OCI-LY7 (cell line): ENCODE data around the gene C4orf50. TPM values are rescaled to one million over a fixed set of nuclear protein-coding genes. Genes with fewer than 3 reads are reported as not detected.

Experiments used
- BruUV-seq: library from RNA; stranded (reverse); fragments of 400-500 nt; replicated peaks from 2 replicates; lab custom pipeline; 2021; lab: Mats Ljungman, UMichigan
- CTCF ChIA-PET: fragments of 300-600 bp; sonication (Branson Sonifier 250); formaldehyde crosslinking; loops from one replicate; lab custom pipeline; 2022; ENCODE audit warnings: antibody characterized with exemption; ENCODE audit not compliant: unreplicated experiment; lab: Charles Lee
- POLR2A ChIA-PET: fragments of 300-600 bp; sonication (Branson Sonifier 250); formaldehyde crosslinking; loops from one replicate; lab custom pipeline; 2022; ENCODE audit warnings: antibody characterized with exemption; lab: Charles Lee
- DNase-seq: peaks from one replicate; pipeline ENCODE4 v3.0.0-alpha.2; 2015; ENCODE audit warnings: low spot score
- H2AFZ ChIP-seq: fragments of 200-600 bp; sonication (generic), shearing (Covaris generic); 2 replicates; pipeline ENCODE4 v1.6.1; 2014; ENCODE audit warnings: mild to moderate bottlenecking, antibody characterized with exemption, low read length, moderate library complexity
- H3K27ac ChIP-seq: fragments of 200-600 bp; sonication (generic); 2 replicates; pipeline ENCODE4 v1.5.1; 2014; ENCODE audit warnings: mixed run types, low read depth, mild to moderate bottlenecking, moderate library complexity, low read length, inconsistent platforms; ENCODE audit not compliant: poor library complexity, severe bottlenecking
- H3K36me3 ChIP-seq: fragments of 200-600 bp; sonication (generic); 2 replicates; pipeline ENCODE4 v1.6.1; 2014; ENCODE audit warnings: mild to moderate bottlenecking, antibody characterized with exemption, low read length, moderate library complexity, mixed read lengths; ENCODE audit not compliant: insufficient read depth
- H3K4me1 ChIP-seq: fragments of 200-600 bp; sonication (generic); 2 replicates; pipeline ENCODE4 v1.5.1; 2014; ENCODE audit warnings: mild to moderate bottlenecking, low read length; ENCODE audit not compliant: insufficient read depth, poor library complexity, severe bottlenecking
- H3K4me2 ChIP-seq: fragments of 200-600 bp; sonication (generic); 2 replicates; pipeline ENCODE4 v1.6.1; 2014; ENCODE audit warnings: mild to moderate bottlenecking, low read length
- H3K4me3 ChIP-seq: fragments of 200-600 bp; sonication (generic); 2 replicates; pipeline ENCODE4 v1.5.1; 2014; ENCODE audit warnings: mild to moderate bottlenecking, low read depth, low read length; ENCODE audit not compliant: poor library complexity, severe bottlenecking
- H3K79me2 ChIP-seq: fragments of 200-600 bp; sonication (generic); 2 replicates; pipeline ENCODE4 v1.6.1; 2016; ENCODE audit warnings: low read depth, mild to moderate bottlenecking, low read length, moderate library complexity, mixed read lengths; ENCODE audit not compliant: insufficient read depth
- H3K9me2 ChIP-seq: fragments of 200-600 bp; sonication (generic); 2 replicates; pipeline ENCODE4 v1.6.1; 2016; ENCODE audit warnings: mild to moderate bottlenecking, low read length, mixed read lengths; ENCODE audit not compliant: insufficient read depth
- H3K9me3 ChIP-seq: fragments of 200-600 bp; sonication (generic); 2 replicates; pipeline ENCODE4 v1.6.1; 2014; ENCODE audit warnings: mild to moderate bottlenecking, mixed run types, low read length, mixed read lengths
- H4K20me1 ChIP-seq: fragments of 200-600 bp; sonication (generic); 2 replicates; pipeline ENCODE4 v1.6.1; 2014; ENCODE audit warnings: mild to moderate bottlenecking, antibody characterized with exemption, low read length, moderate library complexity, mixed read lengths; ENCODE audit not compliant: insufficient read depth
- CTCF ChIP-seq: fragments of 200-600 bp; sonication (generic); conservative IDR thresholded peaks from 2 replicates; pipeline ENCODE4 v1.5.1; 2014; ENCODE audit warnings: mild to moderate bottlenecking, antibody characterized with exemption, low read length, moderate library complexity, mixed read lengths
- EZH2phosphoT487 ChIP-seq: fragments of 200-600 bp; sonication (generic); IDR thresholded peaks from 2 replicates; pipeline ENCODE4 v1.6.1; 2018; ENCODE audit warnings: low read depth, borderline replicate concordance, mild to moderate bottlenecking, mixed run types, antibody characterized with exemption, low read length, moderate library complexity, mixed read lengths
- intact Hi-C: fragments of 100-400 bp; cut with micrococcal nuclease; formaldehyde crosslinking; loops from one replicate; pipeline ENCODE4 v1.10.0; 2022; ENCODE audit not compliant: unreplicated experiment
- total RNA-seq, 2 experiments: library from RNA; depleted of rRNA in 1 of 2; stranded (reverse); fragments of >200 nt in 1 of 2; shearing (Covaris generic) in 1 of 2; gene quantifications; 2 replicates each; pipeline ENCODE4 v1.2.3, GENCODE V29; 2014 to 2022

C4orf50 gene
- total RNA-seq, 2 experiments from 2014 or later, result 0.06 TPM; not detected in 1

GRCh38 chr4:5928844-5929420, 89.3 kb downstream of the C4orf50 start:
- TF ChIP-seq CTCF (no peak), EZH2phosphoT487 (no peak)
- Histone ChIP-seq H4K20me1 (no peaks in the 10 kb centered on the region), H3K79me2 (no peaks in the 10 kb centered on the region), H3K4me2 (no peak overlapping the region), H3K9me2 (no peaks in the 10 kb centered on the region), H3K36me3 (no peaks in the 10 kb centered on the region), H3K9me3 (no peaks in the 10 kb centered on the region), H3K4me3 (no peak overlapping the region), H3K27ac (no peak overlapping the region), H2AFZ (no peak overlapping the region), H3K4me1 (no peaks in the 10 kb centered on the region)
- ChIA-PET POLR2A (no interaction called here), CTCF (no interaction called here)
- DNase-seq, result no peak
- intact Hi-C loops, result no loop called here
- no TSS peak for BruUV-seq

GRCh38 chr4:5928274-5928673, 90.0 kb downstream of the C4orf50 start:
- Histone ChIP-seq H3K36me3 (no peaks in the 10 kb centered on the region), H3K4me1 (no peaks in the 10 kb centered on the region), H3K27ac (no peak overlapping the region), H3K4me2 (no peak overlapping the region), H3K4me3 (no peak overlapping the region), H4K20me1 (no peaks in the 10 kb centered on the region), H2AFZ (no peak overlapping the region), H3K9me3 (no peaks in the 10 kb centered on the region), H3K79me2 (no peaks in the 10 kb centered on the region), H3K9me2 (no peaks in the 10 kb centered on the region)
- no TSS peak for BruUV-seq
- no peak for TF ChIP-seq CTCF
- TF ChIP-seq EZH2phosphoT487, result no peak
- POLR2A ChIA-PET, result no interaction called here
- no peak for DNase-seq
- CTCF ChIA-PET, result no interaction called here
- intact Hi-C loops, result no loop called here

- Histone ChIP-seq H3K4me2 (no peak overlapping the region), H3K4me3 (no peak overlapping the region), H3K9me3 (no peaks in the 10 kb centered on the region), H3K79me2 (no peaks in the 10 kb centered on the region), H3K36me3 (no peaks in the 10 kb centered on the region), H3K4me1 (no peaks in the 10 kb centered on the region), H2AFZ (no peak overlapping the region), H3K9me2 (no peaks in the 10 kb centered on the region), H4K20me1 (no peaks in the 10 kb centered on the region), H3K27ac (no peak overlapping the region)
- intact Hi-C loops, result no loop called here
- TF ChIP-seq EZH2phosphoT487, result no peak
- POLR2A ChIA-PET, result no interaction called here
- no TSS peak for BruUV-seq
- CTCF ChIA-PET, result no interaction called here
- DNase-seq, result peak; percentile 3
Measured at GRCh38 chr4:5927747-5928146, 90.5 kb downstream of the C4orf50 start.
